Measurements from ENCODE around the gene SGPP1. TPM values are rescaled to one million over a fixed set of nuclear protein-coding genes. Genes with fewer than 3 reads are reported as not detected.

The SGPP1 gene
- total and polyA plus RNA-seq, 2 of the 4 experiments (the other 2 are of a cell fraction) = 8.6 to 11.1 TPM

GRCh38 chr14:63644741-63645140, 83.1 kb downstream of the SGPP1 start:
- CTCF ChIA-PET = interaction anchor here (0.6 to 1.1 kb wide), 2 partner anchors 125 to 1770 kb away, joined by 3 to 6 read pairs; no protein-coding TSS in a partner anchor
- TF ChIP-seq, protein P1, sequence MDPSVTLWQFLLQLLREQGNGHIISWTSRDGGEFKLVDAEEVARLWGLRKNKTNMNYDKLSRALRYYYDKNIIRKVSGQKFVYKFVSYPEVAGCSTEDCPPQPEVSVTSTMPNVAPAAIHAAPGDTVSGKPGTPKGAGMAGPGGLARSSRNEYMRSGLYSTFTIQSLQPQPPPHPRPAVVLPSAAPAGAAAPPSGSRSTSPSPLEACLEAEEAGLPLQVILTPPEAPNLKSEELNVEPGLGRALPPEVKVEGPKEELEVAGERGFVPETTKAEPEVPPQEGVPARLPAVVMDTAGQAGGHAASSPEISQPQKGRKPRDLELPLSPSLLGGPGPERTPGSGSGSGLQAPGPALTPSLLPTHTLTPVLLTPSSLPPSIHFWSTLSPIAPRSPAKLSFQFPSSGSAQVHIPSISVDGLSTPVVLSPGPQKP (IDR thresholded peaks at IDR 0.05; ENCODE audit: borderline replicate concordance, low read depth, low read length) = no peak
- TF ChIP-seq CEBPB (IDR thresholded peaks at IDR 0.05; ENCODE audit: low read depth, low read length) = no peak
- no peak for TF ChIP-seq NFE2L2 (IDR thresholded peaks at IDR 0.05; ENCODE audit: low read depth, low read length)

More at GRCh38 chr14:63644741-63645140, 83.1 kb downstream of the SGPP1 start:
- Histone ChIP-seq H3K4me2 (ENCODE audit: low read depth, low read length) (no peak overlapping the region), H3K18ac (ENCODE audit: low read depth, low read length) (no peak overlapping the region), H3K9ac (ENCODE audit: low read depth, low read length) (no peak overlapping the region), H3K27ac (ENCODE audit: insufficient read depth, low read length) (no peak overlapping the region), H3K9me1 (ENCODE audit: insufficient read depth, low read length) (peaks cover 5% of the 10 kb centered on the region), H3K23ac (ENCODE audit: low read depth, low read length) (no peak overlapping the region), H3K9me3 (ENCODE audit: control insufficient read depth, insufficient read depth, low read length) (no peaks in the 10 kb centered on the region), H3K56ac (ENCODE audit: extremely low read depth, insufficient read depth, low read length) (no peak overlapping the region), H2BK5ac (ENCODE audit: low read depth, low read length, poor library complexity, severe bottlenecking) (no peak overlapping the region), H3K4me3 (ENCODE audit: insufficient read depth, low read depth, low read length) (no peak overlapping the region), H2AK9ac (replicated peaks; ENCODE audit: low read depth, low read length, poor library complexity) (no peak overlapping the region), H4K8ac (ENCODE audit: low read depth in 2 of 2, low read length in 2 of 2) (no peak overlapping the region), H4K91ac (ENCODE audit: insufficient read depth, low read depth, low read length) (no peak overlapping the region), H2BK120ac (ENCODE audit: low read depth, low read length) (no peak overlapping the region), H3K36me3 (ENCODE audit: control insufficient read depth, insufficient read depth, low read length) (no peaks in the 10 kb centered on the region), H2BK20ac (ENCODE audit: low read depth, low read length) (no peak overlapping the region), H2BK15ac (ENCODE audit: low read depth, low read length) (no peak overlapping the region), H3K27me3 (ENCODE audit: control insufficient read depth, insufficient read depth, low read length) (no peaks in the 10 kb centered on the region), H2AK5ac (ENCODE audit: low read depth, low read length) (no peak overlapping the region), H4K5ac (ENCODE audit: low read depth, low read length) (no peak overlapping the region), H3K4me1 (ENCODE audit: control insufficient read depth, insufficient read depth, low read length) (0 out of 2 replicates have a peak, but pooled peaks cover 2% of the 10 kb centered on the region), H3K4ac (ENCODE audit: low read depth, low read length) (no peak overlapping the region), H3K14ac (replicated peaks; ENCODE audit: low read depth, low read length) (no peak overlapping the region), H2AFZ (replicated peaks; ENCODE audit: low read length, poor library complexity) (no peak overlapping the region), H4K20me1 (ENCODE audit: insufficient read depth, low read length) (peaks cover 3% of the 10 kb centered on the region; the same call in 1 of the 2 replicates), H3K79me1 (ENCODE audit: low read depth in 1 of 2, low read length in 2 of 2) (peaks cover 5 to 10% of the 10 kb centered on the region in 2 experiments; a peak in 2 of 4 replicates)
- intact Hi-C loops (cut with micrococcal nuclease) = no loop called here
- DNase-seq = no peak
- in situ Hi-C loops (cut with MboI; ENCODE audit: low sequenced_read_pairs) = no loop called here
- dilution Hi-C loops (cut with HindIII; ENCODE audit: low sequenced_read_pairs, unreplicated experiment) = no loop called here
- BruUV-seq (replicated peaks) = no TSS peak
- no peak for ATAC-seq (ENCODE audit: low read depth)
- WGBS, 2 experiments (ENCODE audit: extremely low coverage in 2 of 2, insufficient read length in 1 of 2) = no CpG with 5 or more reads among the region's 2 CpGs
- POLR2A ChIA-PET (ENCODE audit: unreplicated experiment) = no interaction called here
